GM21717 (cell line): Measurements from ENCODE around the gene ATP2C2.
"Not testable (repeated sequence)": the region's sequence is repeated elsewhere in the genome, so short reads cannot be mapped to it uniquely, and the experiment has no call there.

Source experiments
- ATAC-seq: cut with Tn5 transposase; IDR thresholded peaks from one replicate; pipeline ENCODE4 v1.9.1; 2021; ENCODE audit warnings: mild to moderate bottlenecking, moderate library complexity; ENCODE audit not compliant: unreplicated experiment

Gene ATP2C2

GRCh38 chr16:84418056-84418849 is 49.9 kb downstream of the ATP2C2 start:
- ATAC-seq = no peak

DNA sequence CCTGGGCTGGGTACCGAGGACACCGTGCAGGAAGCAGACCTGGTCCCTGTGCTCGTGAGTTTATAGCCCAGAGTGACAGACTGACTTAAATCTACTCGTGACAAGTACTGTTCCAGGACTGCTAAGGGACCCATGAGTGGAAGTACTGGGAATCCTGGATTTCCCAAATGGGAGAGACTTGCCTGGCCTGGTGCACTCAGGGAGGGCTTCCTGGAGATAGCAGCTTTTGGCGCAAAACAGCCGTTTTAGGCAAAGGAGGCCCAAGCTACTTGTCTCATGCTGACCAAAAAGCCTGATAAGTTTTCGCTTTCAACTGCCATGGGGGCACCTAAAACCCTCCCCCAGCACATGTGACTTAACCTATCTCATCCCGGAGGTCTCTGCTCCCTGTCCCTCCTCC is 51.4 kb downstream of the ATP2C2 start:
- no peak for ATAC-seq

GRCh38 chr16:84420556-84420955 is 52.2 kb downstream of the ATP2C2 start:
- not testable (repeated sequence) for ATAC-seq

DNA sequence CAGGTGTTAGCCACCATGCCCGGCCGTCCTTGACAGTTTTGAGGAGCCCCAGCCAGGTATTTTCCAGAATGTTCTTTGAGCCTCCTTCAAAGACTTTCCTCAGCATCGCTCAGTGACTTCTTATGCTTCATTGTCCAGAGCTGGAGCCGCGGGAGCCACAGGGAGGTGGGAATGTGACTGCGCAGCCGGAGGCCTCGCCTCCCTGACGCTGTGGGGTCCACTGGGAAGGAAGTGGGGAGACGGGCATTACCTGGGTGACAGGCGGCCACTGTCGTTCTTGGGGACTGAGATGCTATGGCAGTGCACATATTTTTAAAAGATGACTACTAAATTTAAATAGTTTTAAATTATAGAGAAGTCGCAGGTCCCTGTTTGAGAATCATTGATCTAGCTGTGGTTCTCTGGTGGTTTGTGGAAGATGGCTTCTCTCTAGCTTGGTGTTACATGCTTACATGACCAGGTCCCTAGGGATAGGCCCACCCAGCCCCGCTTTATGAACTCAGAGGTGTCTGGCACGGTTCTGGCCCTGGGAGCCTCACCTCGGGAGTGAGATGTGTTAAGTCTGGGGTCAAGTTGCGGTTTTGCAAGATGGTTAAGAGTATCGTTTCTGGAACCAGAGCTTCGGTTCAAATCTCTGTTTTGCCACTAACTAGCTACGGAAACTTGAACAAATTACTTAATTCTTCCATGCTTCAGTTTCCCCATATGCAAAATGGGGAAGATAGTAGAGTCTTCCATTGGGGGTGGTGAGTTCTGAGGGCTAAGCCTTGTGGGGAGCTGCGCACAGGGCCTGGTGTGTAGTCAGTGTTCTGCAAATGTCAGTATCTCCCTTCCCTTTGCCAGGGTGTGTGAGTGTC is 53.0 kb downstream of the ATP2C2 start:
- no peak for ATAC-seq

- no peak for ATAC-seq
Measured at GRCh38 chr16:84421938-84422220, 53.5 kb downstream of the ATP2C2 start.

DNA sequence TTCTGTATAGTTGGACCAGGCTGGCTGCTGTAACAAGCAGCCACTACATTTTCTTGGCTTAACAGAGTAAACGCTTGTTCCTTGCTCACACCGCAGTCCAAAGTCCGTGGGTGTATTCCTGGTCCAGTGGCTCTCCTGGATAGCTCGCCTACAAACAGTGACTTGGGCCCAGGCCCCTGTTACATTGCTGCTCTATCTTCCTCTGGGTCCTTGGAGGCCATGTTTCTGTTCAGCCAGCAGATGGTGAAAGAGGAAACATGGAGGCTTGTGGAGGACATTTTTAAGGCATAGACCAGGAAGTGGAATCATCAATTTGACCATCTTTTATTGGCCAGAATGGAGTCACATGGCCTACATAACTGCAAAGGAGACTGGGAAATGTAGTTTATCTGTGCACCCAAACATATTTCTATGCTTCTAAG is 55.1 kb downstream of the ATP2C2 start:
- no peak for ATAC-seq

GRCh38 chr16:84425696-84426095 is 57.4 kb downstream of the ATP2C2 start:
- no peak for ATAC-seq

DNA sequence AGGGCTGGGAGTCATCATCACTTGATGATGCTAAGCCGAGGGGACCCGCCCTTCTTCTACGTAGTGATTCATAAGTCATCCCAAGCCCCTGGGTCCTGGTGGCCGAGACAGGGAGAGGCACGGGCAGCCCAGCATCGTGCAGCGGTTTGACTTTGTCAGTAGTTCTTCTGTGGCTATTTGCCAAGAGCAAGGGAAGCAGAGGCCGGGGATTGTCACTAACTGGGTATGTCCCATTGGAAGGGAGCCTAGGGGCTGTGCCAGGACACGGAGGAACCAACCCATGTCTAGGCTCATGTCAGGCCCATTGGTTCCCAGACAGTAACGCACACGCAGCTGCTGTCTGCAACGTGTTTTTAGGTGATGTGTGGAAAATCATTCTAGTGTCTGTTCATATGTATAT is 58.5 kb downstream of the ATP2C2 start:
- ATAC-seq = no peak

DNA sequence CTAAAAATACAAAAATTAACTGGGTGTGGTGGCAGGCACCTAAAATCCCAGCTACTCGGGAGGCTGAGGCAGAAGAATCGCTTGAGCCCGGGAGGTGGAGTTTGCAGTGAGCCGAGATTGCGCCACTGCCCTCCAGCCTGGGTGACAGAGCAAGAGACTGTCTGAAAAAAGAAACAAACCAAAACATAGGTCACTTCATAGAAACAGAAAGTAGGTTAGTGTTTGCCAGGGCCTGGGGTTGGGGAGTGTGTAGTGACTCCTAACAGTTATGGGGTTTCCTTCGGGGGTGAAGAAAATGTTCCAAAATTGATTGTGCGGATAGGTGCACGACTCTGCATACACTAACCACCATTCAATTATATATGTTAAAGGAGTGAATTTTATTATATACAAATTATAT is 59.2 kb downstream of the ATP2C2 start:
- no peak for ATAC-seq

- ATAC-seq = no peak
Measured at GRCh38 chr16:84430860-84431259, 62.5 kb downstream of the ATP2C2 start.

- ATAC-seq = no peak
Measured at GRCh38 chr16:84434800-84435199, 66.5 kb downstream of the ATP2C2 start.

DNA sequence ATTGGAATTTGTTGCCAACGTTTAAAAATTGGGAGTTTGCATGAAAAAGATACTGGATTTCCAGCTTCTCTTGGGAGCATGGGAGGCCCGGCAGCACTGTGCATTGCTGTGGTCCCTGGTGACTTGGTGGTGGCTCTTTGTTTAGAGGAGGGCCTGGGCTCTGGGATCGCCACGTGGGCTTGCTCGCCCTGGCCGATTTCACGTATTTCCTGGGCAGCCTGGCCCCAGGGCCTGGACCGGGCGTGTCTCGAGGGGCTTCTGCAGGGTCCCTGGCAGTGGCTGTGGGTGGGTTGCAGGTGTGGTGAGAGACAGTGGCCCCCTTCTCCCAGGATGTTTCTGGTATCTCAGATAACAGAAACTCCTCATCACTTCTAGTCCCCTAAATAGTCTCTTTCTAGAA is 67.9 kb downstream of the ATP2C2 start:
- no peak for ATAC-seq

GRCh38 chr16:84438971-84439696 is 70.8 kb downstream of the ATP2C2 start:
- no peak for ATAC-seq

GRCh38 chr16:84442416-84443145 is 74.2 kb downstream of the ATP2C2 start:
- no peak for ATAC-seq

DNA sequence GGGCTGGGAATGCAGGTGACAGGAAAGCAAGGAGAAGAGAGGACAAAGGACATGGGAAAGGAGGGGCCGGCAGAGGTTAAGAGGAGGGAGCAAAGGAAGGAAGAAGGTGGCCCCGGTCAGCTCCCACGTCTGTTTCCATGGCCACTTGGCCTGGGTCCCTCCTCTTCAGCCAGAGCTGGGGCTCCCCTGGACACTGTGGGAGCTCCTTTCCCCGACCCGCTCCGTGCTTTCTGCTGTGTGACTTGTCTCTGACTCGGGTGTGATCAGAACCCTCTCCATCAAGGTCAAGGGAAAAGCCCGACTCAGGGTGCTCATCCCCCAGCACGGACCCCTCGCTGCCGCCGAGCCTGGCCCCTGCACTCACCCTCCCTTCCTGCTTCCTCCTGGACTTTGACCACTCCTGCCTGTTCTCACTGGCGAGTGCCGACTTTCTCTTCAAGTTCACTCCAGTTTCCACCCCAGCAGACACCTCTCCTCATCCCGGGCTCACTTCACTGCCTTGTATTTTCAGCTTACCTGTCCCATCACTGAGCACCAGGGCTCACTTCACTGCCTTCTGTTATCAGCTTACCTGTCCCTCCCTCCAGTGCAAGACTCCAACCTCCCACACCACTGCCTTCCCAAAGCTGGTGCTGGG is 74.9 kb downstream of the ATP2C2 start:
- no peak for ATAC-seq

DNA sequence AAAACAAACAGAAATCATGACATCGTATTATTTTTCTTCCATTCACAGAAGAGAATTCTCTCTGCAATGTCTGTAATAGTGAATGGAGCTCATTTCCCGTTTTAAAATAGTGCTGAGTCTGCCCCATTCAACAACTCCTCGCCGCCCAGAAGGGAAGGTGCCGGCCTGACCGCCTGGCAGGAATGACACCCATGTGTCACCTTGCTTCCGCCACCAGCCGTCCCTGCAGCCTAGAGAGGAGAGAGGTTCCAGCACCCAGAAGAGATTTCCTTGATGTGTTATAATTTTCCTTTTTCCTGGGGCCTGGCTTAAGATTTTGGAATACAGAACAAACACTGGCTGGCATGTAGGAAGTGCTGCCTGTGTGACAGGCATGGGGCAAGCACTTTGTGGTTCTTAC is 76.1 kb downstream of the ATP2C2 start:
- no peak for ATAC-seq

- no peak for ATAC-seq
Measured at GRCh38 chr16:84446084-84446483, 77.7 kb downstream of the ATP2C2 start.

DNA sequence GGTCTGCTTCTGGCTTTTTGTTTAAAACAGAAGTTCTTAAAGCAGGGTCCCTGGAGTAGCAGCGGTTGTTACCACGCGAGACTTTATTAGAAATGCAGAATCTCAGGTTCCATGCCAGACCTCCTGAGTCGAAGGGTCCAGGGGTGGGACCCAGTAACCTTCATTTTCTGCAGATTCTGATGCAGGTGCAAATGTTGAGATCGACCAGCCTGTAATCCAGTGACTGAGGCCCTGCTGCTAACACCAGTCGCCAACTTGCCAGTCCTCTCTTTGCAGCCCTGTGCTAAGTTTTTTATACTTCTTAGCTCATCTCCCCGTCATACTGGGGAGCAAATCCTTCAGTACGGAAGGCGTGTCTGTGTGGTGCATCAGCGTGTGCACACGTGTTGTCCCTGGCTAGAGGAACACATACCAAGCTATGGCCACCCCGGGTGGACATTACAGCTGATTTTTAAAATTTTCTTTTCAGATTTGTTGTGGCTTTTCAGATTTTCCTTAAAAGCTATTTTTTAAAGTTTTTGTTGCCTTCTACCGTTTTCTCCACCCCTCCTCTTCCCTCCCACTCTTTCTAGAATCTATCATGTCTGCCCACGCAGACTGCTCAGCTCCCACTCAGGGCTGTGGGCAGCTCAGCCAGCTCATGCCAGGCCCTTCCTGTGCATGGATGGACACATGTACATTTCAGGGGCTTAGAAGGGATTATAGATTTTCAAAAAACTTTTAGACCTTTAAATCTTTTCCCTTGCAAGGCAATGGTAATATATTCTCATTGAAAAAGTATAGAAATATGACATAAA is 78.5 kb downstream of the ATP2C2 start:
- no peak for ATAC-seq

GRCh38 chr16:84448444-84448843 is 80.1 kb downstream of the ATP2C2 start:
- ATAC-seq = no peak
